Measurements from ENCODE around the gene SLC5A1. TPM values are rescaled to one million over a fixed set of nuclear protein-coding genes. Genes with fewer than 3 reads are reported as not detected.

SLC5A1 gene
- 1 to 10 TPM in 1 of 4 donors, under 1 TPM in 3; 0.34 to 1.3 (median 0.52) TPM for polyA plus RNA-seq (ENCODE audit: insufficient read length in 4 of 4)

DNA sequence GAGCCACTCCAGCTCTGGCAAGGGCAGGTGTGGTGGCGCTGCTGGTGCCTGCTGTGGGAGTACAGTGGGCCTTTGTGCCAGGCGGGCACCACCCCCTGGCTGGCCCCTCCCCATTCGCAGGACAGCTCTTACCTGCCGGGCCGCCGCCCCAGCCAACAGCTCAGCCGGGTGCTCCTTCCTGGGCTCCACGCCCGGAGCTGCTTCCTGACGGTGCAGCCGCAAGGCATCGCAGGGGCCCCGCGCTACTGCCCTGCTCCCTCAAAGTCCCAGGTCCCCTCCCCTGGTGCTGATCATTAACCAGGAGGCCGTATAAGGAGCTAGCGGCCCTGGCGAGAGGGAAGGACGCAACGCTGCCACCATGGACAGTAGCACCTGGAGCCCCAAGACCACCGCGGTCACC is at the start of gene SLC5A1:
TSS of gene SLC5A1 (plus strand) at position 338 of the 400 bp plus-strand sequence. CDS start at position 359, 21 bp downstream.
- no peak for DNase-seq (ENCODE audit: low read depth in 4 of 4, low spot score in 3 of 4)

DNA sequence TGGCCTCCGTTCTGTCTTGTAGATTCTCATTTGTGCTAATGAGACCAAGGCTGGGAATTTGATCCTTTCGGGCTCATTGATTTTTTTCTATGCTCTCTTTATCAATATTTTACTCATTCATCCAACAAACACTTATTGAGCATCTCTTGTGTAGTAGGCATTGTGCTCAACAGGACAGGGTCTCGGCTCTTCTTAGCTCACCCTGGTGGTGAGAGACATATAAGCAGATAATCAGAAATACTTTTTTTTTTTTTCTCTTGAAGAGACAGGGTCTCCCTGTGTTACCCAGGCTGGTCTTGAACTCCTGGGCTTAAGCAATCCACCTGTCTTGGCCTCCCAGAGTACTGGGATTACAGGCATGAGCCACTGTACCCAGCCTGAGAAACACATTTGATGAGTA is 48.0 kb upstream of the SLC5A1 start:
- DNase-seq (ENCODE audit: low read depth in 4 of 4, low spot score in 3 of 4) = no peak

DNA sequence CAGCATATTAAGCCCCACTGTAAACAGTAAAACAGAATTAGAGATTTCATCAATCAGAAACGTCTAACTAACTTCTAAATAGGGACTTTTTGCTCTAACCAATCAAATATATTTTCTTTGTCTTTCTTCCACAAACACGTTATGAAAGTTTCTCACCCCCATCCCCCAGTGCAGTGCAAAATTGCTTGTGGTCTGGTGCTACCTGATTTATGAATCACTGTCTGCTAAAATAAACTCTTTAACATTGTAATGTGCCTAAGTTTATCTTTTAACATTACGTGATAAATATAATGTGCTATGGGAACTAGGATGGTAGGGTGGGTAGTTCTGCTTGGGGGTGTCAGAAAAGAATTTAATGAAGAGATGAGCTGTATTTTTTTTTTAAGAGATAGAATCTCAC is 47.3 kb upstream of the SLC5A1 start:
- DNase-seq (ENCODE audit: low read depth in 4 of 4, low spot score in 3 of 4) = no peak

DNA sequence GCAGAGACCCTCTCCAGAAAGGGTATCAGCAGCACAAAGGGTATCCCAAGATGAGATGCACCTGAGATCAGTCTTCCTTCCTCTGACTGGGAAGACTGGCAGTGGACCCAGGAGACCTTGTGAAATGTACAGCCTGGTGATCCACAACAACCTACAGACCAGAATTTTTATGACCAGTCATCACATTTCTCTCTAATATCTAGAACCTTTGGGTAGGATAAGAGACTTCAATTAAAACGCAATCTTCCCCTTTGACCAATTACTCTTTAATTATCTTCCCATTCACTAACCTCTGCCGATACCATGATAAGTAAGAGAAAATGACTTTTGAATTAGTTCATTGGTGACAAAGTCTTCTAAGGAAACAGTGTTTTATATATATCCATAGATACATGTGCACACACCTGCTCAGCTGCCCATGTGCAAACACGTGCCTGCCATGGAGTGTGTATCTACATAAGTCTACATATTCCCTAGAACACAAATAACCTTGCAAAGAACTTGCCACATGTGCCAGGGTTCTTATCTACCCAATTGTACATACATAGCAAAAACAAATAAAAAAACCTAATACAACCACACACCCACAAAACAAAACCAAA is 44.2 kb upstream of the SLC5A1 start:
- no peak for DNase-seq (ENCODE audit: low read depth in 4 of 4, low spot score in 3 of 4)

DNA sequence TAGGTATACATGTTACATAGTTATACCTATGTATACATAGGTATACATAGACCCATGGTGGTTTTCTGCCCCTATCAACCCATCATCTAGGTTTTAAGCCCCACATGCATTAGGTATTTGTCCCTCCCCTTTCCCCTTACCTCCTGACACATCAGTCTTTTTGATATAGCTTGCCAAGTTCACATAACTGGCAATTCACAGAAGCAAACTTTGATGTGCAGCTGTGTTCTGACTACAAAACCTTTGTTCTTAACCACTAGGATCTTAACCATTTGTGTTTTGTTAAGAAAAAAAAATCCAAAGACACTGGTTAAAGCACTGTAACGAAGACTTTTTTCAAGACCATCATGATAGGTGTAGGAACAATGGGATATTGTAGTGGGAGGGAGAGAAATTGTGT is 42.9 kb upstream of the SLC5A1 start:
- no peak for DNase-seq (ENCODE audit: low read depth in 4 of 4, low spot score in 3 of 4)

DNA sequence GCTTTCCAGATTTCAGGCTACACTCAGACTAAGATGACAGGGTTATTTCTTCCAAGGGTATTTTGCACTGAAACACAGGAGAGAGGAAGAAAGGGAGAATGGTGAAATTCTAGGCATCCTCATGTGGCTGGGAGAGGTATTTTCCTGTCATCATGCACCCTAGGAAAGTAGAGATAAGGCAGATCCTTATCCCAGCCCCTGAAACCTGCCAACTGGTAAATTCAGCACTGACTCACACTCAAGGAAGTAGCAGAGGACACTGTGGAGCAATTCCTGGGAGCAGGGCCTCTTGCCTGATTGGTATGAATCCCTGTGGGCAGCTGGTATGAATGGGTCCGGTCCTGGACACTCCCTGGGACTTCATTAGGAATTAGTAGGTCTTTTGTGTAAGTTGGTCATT is 37.6 kb upstream of the SLC5A1 start:
- no peak for DNase-seq (ENCODE audit: low read depth in 4 of 4, low spot score in 3 of 4)

DNA sequence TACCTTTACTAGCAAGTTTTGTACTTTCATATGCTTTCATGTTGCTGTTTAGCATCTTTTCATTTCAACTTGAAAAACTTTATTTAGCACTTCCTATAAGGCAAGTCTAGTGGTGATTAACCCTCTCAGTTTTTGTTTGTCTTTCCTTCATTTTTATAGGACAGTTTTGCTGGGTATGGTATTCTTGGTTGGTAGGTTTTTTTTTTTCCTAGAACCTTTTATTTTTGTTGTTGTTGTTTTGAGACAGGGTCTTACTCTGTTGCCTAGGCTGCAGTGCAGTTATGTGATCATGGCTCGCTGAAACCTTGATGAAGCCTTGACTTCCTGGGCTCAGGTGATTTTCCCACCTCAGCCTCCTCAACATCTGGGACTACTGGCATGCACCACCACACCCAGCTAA is 29.9 kb upstream of the SLC5A1 start:
- DNase-seq (ENCODE audit: low read depth in 4 of 4, low spot score in 3 of 4) = no peak

DNA sequence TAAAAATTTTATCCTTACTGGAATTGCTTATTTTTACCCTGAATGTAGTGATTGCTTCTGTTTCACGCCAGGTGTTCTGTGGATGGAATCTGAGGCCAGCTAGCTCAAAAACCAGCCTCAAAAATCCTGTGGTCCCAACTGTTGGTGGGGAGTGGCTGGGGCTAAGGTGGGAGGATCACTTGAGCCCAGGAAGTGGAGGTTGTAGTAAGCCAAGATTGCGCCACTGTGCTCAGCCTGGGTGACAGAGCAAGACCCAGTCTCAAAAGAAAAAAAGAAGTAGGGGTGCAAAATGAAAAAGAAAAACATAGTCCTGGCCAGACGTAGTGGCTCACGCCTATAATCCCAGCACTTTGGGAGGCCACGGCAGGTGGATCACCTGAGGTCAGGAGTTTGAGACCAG is 27.0 kb upstream of the SLC5A1 start:
- no peak for DNase-seq (ENCODE audit: low read depth in 4 of 4, low spot score in 3 of 4)

DNA sequence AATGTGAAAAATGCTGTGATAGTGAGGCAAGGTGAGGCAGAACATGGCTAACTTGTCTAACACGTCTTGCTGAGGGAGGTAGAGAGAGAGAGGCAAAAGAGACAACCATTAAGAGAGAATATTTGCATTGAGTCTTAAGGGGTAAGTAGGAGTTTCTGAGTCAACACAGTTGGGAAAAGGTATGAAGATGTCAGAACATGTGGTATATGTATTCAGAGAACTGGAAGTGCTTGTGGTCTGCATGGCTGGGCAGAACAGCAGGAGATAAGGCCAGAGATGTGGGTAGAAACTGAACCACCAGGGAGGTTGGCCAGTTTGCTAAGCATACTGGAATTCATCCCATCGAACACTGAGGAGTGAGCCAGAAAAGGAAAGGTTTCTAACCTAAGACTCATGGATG is 25.0 kb upstream of the SLC5A1 start:
- DNase-seq (ENCODE audit: low read depth in 4 of 4, low spot score in 3 of 4) = no peak

DNA sequence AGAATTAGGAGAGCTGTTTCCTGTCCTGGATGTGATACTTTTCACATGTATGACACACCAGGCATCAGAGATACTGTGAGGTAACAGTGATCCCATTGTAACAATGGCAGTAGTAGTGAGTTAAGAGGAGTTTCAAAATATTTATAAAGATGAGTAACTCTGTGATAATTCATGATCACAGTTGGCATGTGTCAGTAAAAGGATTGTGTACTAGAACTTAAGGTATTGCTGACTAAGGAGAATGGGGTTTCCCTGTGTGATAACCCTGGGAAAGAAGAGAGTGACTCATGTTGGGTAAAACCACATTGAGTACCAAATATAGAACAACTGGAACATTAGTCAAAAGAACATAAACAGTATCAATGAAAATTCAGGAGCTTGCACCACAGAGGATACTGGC is 22.9 kb upstream of the SLC5A1 start:
- no peak for DNase-seq (ENCODE audit: low read depth in 4 of 4, low spot score in 3 of 4)

DNA sequence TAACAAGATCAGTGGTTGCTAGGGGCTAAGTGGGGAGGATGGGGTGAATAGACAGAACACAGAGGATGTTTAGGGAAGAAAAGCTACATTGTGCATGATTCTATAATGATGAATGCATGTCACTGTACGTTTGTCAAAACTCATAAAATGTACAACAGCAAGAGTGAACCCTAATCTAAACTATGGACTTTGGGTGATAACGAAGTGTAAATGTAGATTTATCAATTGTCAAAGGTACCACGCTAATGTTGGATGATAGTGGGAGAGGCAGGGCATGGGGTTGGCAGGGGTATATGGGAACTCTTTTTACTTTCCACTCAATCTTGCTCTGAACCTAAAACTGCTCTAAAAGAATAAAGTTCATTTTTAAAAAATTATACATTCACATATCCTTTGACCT is 21.3 kb upstream of the SLC5A1 start:
- no peak for DNase-seq (ENCODE audit: low read depth in 4 of 4, low spot score in 3 of 4)

DNA sequence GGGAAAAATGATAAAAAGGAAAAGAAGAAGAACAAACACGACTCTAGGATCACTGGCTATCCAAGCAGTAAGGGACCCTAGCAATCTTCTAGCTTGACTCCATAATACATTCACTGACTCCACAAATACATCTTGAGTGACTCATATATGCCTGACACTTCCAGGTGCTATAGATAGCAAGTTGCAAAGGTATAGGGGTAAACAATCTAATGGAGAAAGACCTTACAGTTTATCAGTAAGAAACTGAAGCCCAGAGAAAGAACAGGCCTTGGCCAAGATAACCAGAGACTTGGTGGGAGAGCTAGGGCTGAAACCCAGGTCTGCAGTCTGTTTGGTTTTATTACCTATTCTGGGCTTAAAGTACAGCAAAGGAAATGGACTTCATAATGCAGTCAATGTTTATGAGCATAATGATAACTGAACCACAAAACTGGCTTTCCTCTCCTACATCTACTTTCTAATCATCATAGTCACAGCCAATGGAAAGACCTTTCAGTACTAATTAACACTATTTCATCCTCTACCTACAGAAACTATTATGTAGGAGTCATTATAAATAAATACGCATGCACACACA is 19.7 kb upstream of the SLC5A1 start:
- no peak for DNase-seq (ENCODE audit: low read depth in 4 of 4, low spot score in 3 of 4)

DNA sequence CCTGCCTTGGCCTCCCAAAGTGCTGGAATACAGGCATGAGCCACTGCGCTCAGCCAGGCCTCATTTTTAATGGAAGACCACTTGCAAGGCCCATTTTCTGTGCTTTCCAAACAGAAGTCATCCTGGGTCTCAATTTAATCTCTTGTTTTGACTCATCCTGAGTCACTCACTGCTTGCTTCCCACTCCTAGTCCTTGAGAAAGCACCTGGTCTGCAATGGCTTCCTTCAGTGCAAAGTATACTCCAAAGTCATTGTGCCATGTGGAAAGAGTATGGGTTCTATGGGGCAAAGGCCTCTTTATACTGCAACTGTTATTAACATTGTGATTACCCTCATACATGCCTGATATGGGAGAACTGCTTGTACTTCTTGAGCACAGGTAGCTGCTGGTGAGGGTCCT is 18.3 kb upstream of the SLC5A1 start:
- DNase-seq (ENCODE audit: low read depth in 4 of 4, low spot score in 3 of 4) = no peak

DNA sequence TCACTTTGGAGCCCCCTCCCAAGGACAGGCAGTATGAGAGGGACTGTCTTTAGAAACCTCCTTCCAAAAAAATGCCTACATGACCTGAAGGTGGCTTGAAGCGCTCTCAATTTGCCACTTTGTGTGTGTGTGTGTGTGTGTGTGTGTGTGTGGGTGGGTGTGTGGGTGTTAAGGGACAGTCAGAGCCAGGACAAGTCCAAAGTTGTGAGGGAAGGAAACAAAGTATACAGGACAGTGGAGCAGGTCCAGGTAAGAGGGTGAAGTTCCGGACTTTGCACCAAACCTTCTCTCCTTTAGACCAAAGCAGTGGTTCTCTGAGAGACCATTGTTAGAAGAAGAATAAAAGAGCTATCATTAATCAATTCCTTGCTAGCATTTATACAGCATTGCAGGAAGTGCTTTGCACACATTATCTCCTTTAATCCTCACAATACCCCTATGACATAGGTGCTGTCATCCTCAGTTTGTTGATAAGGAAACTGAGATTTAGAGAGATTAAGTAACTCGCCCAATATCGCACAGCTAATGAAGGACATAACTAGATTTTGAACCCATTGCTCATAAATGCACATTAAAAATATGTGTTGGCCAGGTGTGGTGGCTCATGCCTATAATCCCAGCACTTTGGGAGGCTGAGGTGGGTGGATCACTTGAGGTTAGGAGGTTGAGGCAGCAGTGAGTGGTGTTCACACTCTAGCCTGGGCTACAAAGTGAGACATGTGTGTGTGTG is 12.4 kb upstream of the SLC5A1 start:
- DNase-seq (ENCODE audit: low read depth in 4 of 4, low spot score in 3 of 4) = no peak

DNA sequence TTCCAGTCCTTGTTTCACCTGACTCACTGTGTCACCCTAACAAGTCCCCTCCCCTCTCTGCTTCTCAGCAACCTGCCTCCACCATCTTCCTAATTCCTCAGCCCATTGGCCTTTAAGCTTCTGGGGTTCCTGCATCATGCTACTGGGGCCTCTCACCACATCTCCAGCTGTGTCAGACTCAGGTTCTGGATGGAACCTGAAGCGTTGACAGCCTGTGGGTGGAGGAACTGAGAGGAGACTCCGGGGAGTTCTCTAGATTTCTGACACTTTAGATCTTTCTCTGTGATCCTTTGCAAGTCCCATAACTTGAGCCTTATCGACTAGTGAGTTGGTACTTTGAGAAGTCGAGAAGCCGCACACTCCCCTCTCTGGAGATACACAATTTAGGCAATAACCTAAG is 11.6 kb upstream of the SLC5A1 start:
- DNase-seq (ENCODE audit: low read depth in 4 of 4, low spot score in 3 of 4) = no peak

DNA sequence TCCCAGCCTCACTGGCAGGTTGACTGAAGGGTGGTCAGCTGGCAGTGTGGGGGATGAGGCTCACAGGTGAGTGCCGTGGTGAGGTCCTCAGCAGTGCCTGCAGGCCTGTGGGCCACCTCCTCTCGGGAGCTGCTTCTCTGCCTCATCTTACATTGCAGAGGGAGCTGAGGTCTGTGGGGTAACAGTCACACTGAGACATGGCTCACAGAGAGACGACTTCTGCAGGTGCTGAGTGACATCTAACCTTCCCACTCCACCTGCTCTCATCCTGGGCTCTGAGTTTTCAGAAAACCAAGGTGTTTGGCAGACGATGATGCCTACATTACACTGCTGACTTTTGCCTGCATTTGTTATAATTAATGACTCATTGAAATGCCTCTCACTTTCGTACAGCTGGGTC is 8.8 kb upstream of the SLC5A1 start:
- DNase-seq (ENCODE audit: low read depth in 4 of 4, low spot score in 3 of 4) = no peak

DNA sequence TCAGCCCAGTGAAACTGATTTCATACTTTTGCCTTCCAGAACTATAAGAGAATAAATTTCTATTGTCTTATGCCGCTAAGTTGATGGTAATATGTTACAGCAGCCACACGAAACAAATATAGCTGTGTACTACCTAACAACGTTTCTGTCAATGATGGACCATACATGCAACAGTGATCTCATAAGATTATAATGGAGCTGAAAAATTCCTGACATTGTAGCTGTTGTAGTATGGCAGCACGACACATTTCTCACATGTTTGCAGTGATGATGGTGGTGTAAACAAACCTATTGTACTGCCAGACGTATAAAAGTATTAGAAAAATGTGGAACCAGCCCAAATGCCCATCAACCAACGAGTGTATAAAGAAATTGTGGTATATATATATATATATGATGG is 5.8 kb upstream of the SLC5A1 start:
- DNase-seq (ENCODE audit: low read depth in 4 of 4, low spot score in 3 of 4) = no peak

DNA sequence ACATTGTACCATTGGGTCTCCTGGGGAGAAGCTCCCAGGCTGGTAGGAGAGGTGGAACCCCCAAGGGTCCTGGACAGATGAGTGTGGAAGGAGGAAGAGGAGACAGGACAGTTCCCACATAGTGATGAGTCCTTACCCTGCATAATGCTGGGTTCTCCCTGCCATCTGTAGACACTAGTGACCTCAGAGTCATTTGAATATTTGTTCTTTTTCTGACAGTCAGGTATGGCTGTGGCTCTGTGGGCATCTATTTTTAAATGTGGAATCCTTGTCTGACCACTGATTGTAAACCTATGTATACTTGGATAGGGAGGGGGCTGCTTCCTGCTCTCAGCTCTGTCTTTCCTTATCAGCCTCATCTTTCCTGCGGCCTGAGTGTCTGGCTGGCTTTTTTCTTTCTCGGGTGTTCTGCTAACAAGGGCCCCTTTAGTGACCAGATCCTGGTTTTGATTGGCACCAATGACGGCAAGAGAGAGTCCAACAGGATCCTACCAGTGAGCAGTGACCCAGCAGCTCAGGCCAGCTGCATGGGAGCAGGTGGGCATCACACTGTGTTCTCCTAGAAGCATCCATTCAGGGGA is 2.6 kb upstream of the SLC5A1 start:
- DNase-seq (ENCODE audit: low read depth in 4 of 4, low spot score in 3 of 4) = no peak

DNA sequence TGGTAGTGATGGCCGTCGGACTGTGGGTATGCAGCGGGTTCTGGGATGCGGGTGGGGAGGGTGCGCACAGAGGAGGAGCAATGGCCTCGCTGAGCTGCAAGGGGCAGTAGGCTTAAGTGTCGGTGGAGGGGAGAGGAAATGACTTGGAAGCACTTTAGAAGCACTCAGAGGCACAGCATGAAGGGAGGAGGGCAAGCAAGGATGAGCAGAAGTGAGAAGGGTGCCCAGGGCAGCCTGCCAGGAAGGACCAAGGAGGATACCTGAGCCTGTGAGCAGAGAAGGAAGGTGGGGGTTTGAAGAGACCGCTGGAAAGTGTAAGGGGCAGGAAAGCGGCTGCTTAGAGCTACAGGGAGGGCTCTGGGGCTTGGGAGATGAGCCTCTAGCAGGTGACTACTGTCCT is 330 bp downstream of the SLC5A1 start:
- DNase-seq (ENCODE audit: low read depth in 4 of 4, low spot score in 3 of 4) = no peak

DNA sequence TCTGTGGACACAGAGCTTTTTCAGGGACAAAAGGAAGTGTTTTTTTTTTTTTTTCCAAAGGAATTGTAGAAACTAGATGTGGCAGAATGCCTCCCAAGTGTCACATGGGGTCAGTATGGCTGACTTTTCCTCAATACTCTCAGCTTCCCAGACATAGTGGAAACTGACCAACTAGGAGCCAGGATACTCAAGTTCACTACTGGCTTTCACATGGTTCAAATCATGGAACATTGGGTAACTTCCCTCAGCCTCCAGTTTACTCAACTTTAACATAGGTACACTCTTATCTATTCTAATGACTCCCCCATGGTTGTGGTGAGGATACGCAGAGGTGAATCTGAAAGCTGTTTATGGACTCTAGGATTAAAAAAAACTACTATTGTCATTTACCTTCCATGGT is 1.4 kb downstream of the SLC5A1 start:
- no peak for DNase-seq (ENCODE audit: low read depth in 4 of 4, low spot score in 3 of 4)

DNA sequence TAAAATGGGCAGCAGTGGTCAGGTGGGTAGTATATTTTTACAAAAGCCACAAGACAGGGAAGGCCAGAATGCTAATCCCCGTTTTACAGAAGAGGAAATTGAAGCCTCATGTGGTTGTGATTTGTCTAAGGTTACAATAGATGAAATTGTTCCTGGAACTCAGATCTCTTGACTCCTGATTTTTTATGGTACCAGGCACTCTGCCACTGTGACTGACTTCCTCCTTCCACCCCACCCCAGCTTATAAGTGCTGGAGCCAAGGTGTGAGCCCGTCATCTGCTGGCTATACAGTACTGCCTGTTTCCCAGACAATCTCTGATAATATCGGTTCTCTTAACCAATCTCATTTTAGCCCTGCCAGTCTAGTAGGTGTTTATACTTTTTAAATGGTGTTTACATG is 1.9 kb downstream of the SLC5A1 start:
- DNase-seq (ENCODE audit: low read depth in 4 of 4, low spot score in 3 of 4) = no peak

DNA sequence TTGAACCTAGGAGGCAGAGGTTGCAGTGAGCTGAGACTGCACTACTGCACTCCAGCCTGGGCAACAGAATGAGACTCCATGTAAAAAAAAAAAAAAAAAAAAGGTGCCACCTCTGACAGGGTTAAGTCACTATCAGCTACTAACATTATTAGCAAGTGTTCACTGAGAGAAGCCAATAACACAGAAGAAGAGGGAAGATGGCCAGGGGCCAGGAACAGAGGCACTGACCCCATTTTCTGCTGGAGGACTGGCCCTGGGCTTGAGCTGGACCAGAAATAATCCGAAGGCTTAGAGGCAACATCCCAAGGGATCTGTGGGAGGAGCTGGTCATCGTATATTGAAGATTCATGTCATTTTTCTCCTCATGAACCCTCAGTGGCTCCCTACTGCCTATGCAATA is 5.0 kb downstream of the SLC5A1 start:
- DNase-seq (ENCODE audit: low read depth in 4 of 4, low spot score in 3 of 4) = no peak

Data from right renal pelvis (tissue), 4 donors.